Lower leg skin (tissue), 3 donors: ENCODE data around the gene RIOK3.

Source experiments
- CTCF ChIP-seq, 3 donors: fragments of 450-650 bp; IDR thresholded peaks; one replicate each; pipeline ENCODE4 v1.5.1; 2016; ENCODE audit warnings: antibody characterized with exemption in 3 of 3, mild to moderate bottlenecking in 3 of 3, moderate library complexity in 2 of 3
- POLR2A ChIP-seq, 2 donors: fragments of 450-650 bp; IDR thresholded peaks; one replicate each; pipeline ENCODE4 v1.6.1; 2016 to 2017; ENCODE audit warnings: antibody characterized with exemption in 2 of 2, mild to moderate bottlenecking in 1 of 2, moderate library complexity in 1 of 2

- TF ChIP-seq CTCF (IDR thresholded peaks at IDR 0.05), result no peak
- TF ChIP-seq POLR2A (IDR thresholded peaks at IDR 0.05), result no peak
These were observed 34.9 kb downstream of the RIOK3 start for GRCh38 chr18:23487738-23488570.
